ENCODE data around the gene TAF10.
A peak's percentile ranks its signal among the peaks of the same experiment; 100 is the strongest.

Gene TAF10

GRCh38 chr11:6612213-6613041 lies at the start of gene TAF10:
Gene TAF10, minus strand, starts transcription at chr11:6612216. Its CDS starts 27 bp downstream, at chr11:6612189.
- no peaks in the 10 kb centered on the region for H3K27me3 ChIP-seq (ENCODE audit: insufficient read depth, low read length)
- H4K20me1 ChIP-seq (ENCODE audit: insufficient read depth, low read length), result no peaks in the 10 kb centered on the region
- no peak within 1 kb of the TSS for H2AFZ ChIP-seq (ENCODE audit: low read length)
- peaks cover 44% of the 10 kb centered on the region for H3K36me3 ChIP-seq (ENCODE audit: insufficient read depth, low read length)
- peaks cover 2% of the 10 kb centered on the region; the same call in 1 of the 2 replicates for H3F3A ChIP-seq (ENCODE audit: insufficient read depth, low read length)
- peak within 1 kb of the TSS; percentile 89 for H3K9ac ChIP-seq (ENCODE audit: low read length)
- no peaks in the 10 kb centered on the region for H3K9me2 ChIP-seq (ENCODE audit: low read depth, low read length)
- peak within 1 kb of the TSS; percentile 91 for H3K27ac ChIP-seq (ENCODE audit: low read depth, low read length, poor library complexity, severe bottlenecking)
- no peaks in the 10 kb centered on the region; the same call in 1 of the 2 replicates for H3K79me2 ChIP-seq (ENCODE audit: insufficient read depth, low read length)
- peak within 1 kb of the TSS; percentile 91 for H3K4me3 ChIP-seq (ENCODE audit: low read depth, low read length, poor library complexity, severe bottlenecking)
- peak within 1 kb of the TSS; percentile 87 for H3K4me2 ChIP-seq (ENCODE audit: low read length)
- H3K4me1 ChIP-seq (ENCODE audit: insufficient read depth, low read length, severe bottlenecking), result peaks cover 20% of the 10 kb centered on the region
- TF ChIP-seq EZH2 (IDR thresholded peaks at IDR 0.05; ENCODE audit: borderline replicate concordance, low read length), result no peak
- TF ChIP-seq CTCF (IDR thresholded peaks at IDR 0.05; ENCODE audit: low read length), result peak; percentile 85
- no peaks in the 10 kb centered on the region for H3K9me3 ChIP-seq (ENCODE audit: low read length)

- H3K4me1 ChIP-seq (ENCODE audit: insufficient read depth, low read length, severe bottlenecking), result no peaks in the 10 kb centered on the region
- H3K27ac ChIP-seq (ENCODE audit: low read depth, low read length, poor library complexity, severe bottlenecking), result no peak overlapping the region
- peaks cover 14% of the 10 kb centered on the region; the same call in 1 of the 2 replicates for H3K27me3 ChIP-seq (ENCODE audit: insufficient read depth, low read length)
- no peaks in the 10 kb centered on the region for H3K79me2 ChIP-seq (ENCODE audit: insufficient read depth, low read length)
- no peaks in the 10 kb centered on the region for H3F3A ChIP-seq (ENCODE audit: insufficient read depth, low read length)
- no peaks in the 10 kb centered on the region for H3K9me2 ChIP-seq (ENCODE audit: low read depth, low read length)
- H3K9me3 ChIP-seq (ENCODE audit: low read length), result no peaks in the 10 kb centered on the region
- H3K4me2 ChIP-seq (ENCODE audit: low read length), result no peak overlapping the region
- no peak overlapping the region for H3K4me3 ChIP-seq (ENCODE audit: low read depth, low read length, poor library complexity, severe bottlenecking)
- H3K36me3 ChIP-seq (ENCODE audit: insufficient read depth, low read length), result no peaks in the 10 kb centered on the region
- no peaks in the 10 kb centered on the region for H4K20me1 ChIP-seq (ENCODE audit: insufficient read depth, low read length)
- no peak for TF ChIP-seq CTCF (IDR thresholded peaks at IDR 0.05; ENCODE audit: low read length)
- TF ChIP-seq EZH2 (IDR thresholded peaks at IDR 0.05; ENCODE audit: borderline replicate concordance, low read length), result no peak
- no peak overlapping the region for H3K9ac ChIP-seq (ENCODE audit: low read length)
- H2AFZ ChIP-seq (ENCODE audit: low read length), result no peak overlapping the region
Observed at GRCh38 chr11:6660712-6661111, 48.7 kb upstream of the TAF10 start.

DNA sequence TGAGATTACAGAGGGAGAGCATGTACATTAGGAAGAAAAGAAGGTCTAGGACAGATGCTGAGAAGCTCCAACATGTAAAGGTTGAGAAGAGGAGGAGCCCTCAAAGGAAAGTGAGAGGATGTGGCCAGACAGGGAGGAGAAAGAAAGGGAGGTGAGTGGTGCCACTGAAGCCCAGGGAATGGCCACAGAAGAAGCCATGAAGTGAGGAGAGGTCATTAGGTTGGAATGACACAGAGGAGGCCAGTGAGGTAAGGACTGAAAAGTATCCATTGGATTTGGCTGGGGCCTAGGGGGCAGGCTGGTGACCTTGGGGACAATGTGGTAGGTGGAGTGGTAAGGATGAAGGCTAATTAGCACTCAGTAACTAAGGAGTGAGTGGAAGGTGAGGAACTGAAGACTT lies 46.6 kb upstream of the TAF10 start:
- H3K4me1 ChIP-seq (ENCODE audit: insufficient read depth, low read length, severe bottlenecking), result no peaks in the 10 kb centered on the region
- no peak for TF ChIP-seq CTCF (IDR thresholded peaks at IDR 0.05; ENCODE audit: low read length)
- TF ChIP-seq EZH2 (IDR thresholded peaks at IDR 0.05; ENCODE audit: borderline replicate concordance, low read length), result no peak

More for the DNA sequence above, 46.6 kb upstream of the TAF10 start:
- Histone ChIP-seq H2AFZ (ENCODE audit: low read length) (no peak overlapping the region), H3K79me2 (ENCODE audit: insufficient read depth, low read length) (no peaks in the 10 kb centered on the region), H3K27ac (ENCODE audit: low read depth, low read length, poor library complexity, severe bottlenecking) (no peak overlapping the region), H3K36me3 (ENCODE audit: insufficient read depth, low read length) (no peaks in the 10 kb centered on the region), H3K9me3 (ENCODE audit: low read length) (no peaks in the 10 kb centered on the region), H4K20me1 (ENCODE audit: insufficient read depth, low read length) (no peaks in the 10 kb centered on the region), H3K9ac (ENCODE audit: low read length) (no peak overlapping the region), H3K4me3 (ENCODE audit: low read depth, low read length, poor library complexity, severe bottlenecking) (no peak overlapping the region), H3K4me2 (ENCODE audit: low read length) (no peak overlapping the region), H3K9me2 (ENCODE audit: low read depth, low read length) (no peaks in the 10 kb centered on the region), H3K27me3 (ENCODE audit: insufficient read depth, low read length) (peaks cover 27% of the 10 kb centered on the region), H3F3A (ENCODE audit: insufficient read depth, low read length) (no peaks in the 10 kb centered on the region)
